Fibroblast of lung (primary cell): ENCODE results near the gene INCA1. TPM values are rescaled to one million over a fixed set of nuclear protein-coding genes. Genes with fewer than 3 reads are reported as not detected.

Source experiments
- DNase-seq, 2 donors: peaks; one replicate each; pipeline versions ENCODE4 v3.0.0 to v3.0.0-alpha.2; 2010; ENCODE audit warnings: low read depth in 2 of 2
- H2AFZ ChIP-seq: 2 replicates; pipeline ENCODE4 v1.5.1; 2012; ENCODE audit warnings: low read length, control low read depth, inconsistent platforms
- H3K27ac ChIP-seq: 2 replicates; pipeline ENCODE4 v1.5.1; 2011; ENCODE audit warnings: low read length, control low read depth; ENCODE audit not compliant: insufficient read depth
- H3K27me3 ChIP-seq: 2 replicates; pipeline ENCODE4 v1.5.1; 2011; ENCODE audit warnings: mild to moderate bottlenecking, low read length; ENCODE audit not compliant: control insufficient read depth, insufficient read depth
- H3K36me3 ChIP-seq: 2 replicates; pipeline ENCODE4 v1.5.1; 2011; ENCODE audit warnings: low read length; ENCODE audit not compliant: control insufficient read depth, insufficient read depth
- H3K4me1 ChIP-seq: 2 replicates; pipeline ENCODE4 v1.5.1; 2011; ENCODE audit warnings: low read length; ENCODE audit not compliant: control insufficient read depth, insufficient read depth; ENCODE audit errors: extremely low read depth
- H3K4me2 ChIP-seq: 2 replicates; pipeline ENCODE4 v1.5.1; 2011; ENCODE audit warnings: low read length, control low read depth; ENCODE audit not compliant: insufficient read depth; ENCODE audit errors: extremely low read depth
- H3K4me3 ChIP-seq, 4 experiments: fragments of 200-600 bp in 1 of 4; sonication (generic) in 1 of 4; replicated peaks in 1 of 4; 2 replicates each; pipeline ENCODE4 v1.5.1; 2011 to 2016; ENCODE audit warnings: low read length in 4 of 4, low read depth in 3 of 4, mild to moderate bottlenecking in 3 of 4, control low read depth in 2 of 4, inconsistent platforms in 1 of 4, mixed read lengths in 1 of 4; ENCODE audit not compliant: insufficient read depth in 1 of 4; ENCODE audit errors: control extremely low read depth in 1 of 4
- H3K79me2 ChIP-seq: 2 replicates; pipeline ENCODE4 v1.5.1; 2012; ENCODE audit warnings: mild to moderate bottlenecking, low read length, inconsistent platforms; ENCODE audit not compliant: control insufficient read depth, insufficient read depth
- H3K9ac ChIP-seq: 2 replicates; pipeline ENCODE4 v1.5.1; 2011; ENCODE audit warnings: mild to moderate bottlenecking, low read length, control low read depth; ENCODE audit not compliant: insufficient read depth
- H3K9me3 ChIP-seq: 2 replicates; pipeline ENCODE4 v1.5.1; 2012; ENCODE audit warnings: low read depth, low read length; ENCODE audit not compliant: control insufficient read depth, insufficient read depth
- H4K20me1 ChIP-seq: 2 replicates; pipeline ENCODE4 v1.5.1; 2011; ENCODE audit warnings: low read length; ENCODE audit not compliant: control insufficient read depth, insufficient read depth; ENCODE audit errors: extremely low read depth
- CTCF ChIP-seq, 2 donors: IDR thresholded peaks in 1 of 2; conservative IDR thresholded peaks in 1 of 2; 1 replicate in 1 of 2; 2 replicates in 1 of 2; pipeline ENCODE4 v1.5.1; 2011 to 2012; ENCODE audit warnings: low read length in 2 of 2, control low read depth in 1 of 2, inconsistent platforms in 1 of 2, low read depth in 1 of 2, mild to moderate bottlenecking in 1 of 2
- EZH2 ChIP-seq: IDR thresholded peaks from 2 replicates; pipeline ENCODE4 v1.5.1; 2012; ENCODE audit warnings: low read length, control low read depth, mild to moderate bottlenecking; ENCODE audit errors: missing control alignments
- polyA plus RNA-seq, 2 donors: library from polyadenylated mRNA; depleted of rRNA in 1 of 2; stranded (reverse) in 1 of 2; unstranded in 1 of 2; fragments of >200 nt; gene quantifications; 2 replicates each; pipeline ENCODE4 v1.2.1, GENCODE V29; 2011 to 2012; ENCODE audit warnings: missing spikeins in 1 of 2
- total RNA-seq: library from RNA; depleted of rRNA; stranded (reverse); fragments of >200 nt; gene quantifications from 2 replicates; pipeline ENCODE4 v1.2.1, GENCODE V29; 2014

Gene INCA1
- total and polyA plus RNA-seq, 2 donors (not counting 1 experiment from before 2014, with no cell fraction given): 0.28 to 0.33 TPM

- peak overlapping the region; percentile 19 for H2AFZ ChIP-seq
- H3K27me3 ChIP-seq: no peaks in the 10 kb centered on the region
- no peak for DNase-seq
- peak overlapping the region; percentile 66 for H3K4me2 ChIP-seq
- no peaks in the 10 kb centered on the region for H3K9me3 ChIP-seq
- H4K20me1 ChIP-seq: peaks cover 2% of the 10 kb centered on the region
- H3K4me3 ChIP-seq: peak overlapping the region; percentile 9 to 52 (median 30)
- H3K27ac ChIP-seq: peak overlapping the region; percentile 80
- H3K4me1 ChIP-seq: peaks cover 18% of the 10 kb centered on the region
- no peak for TF ChIP-seq CTCF (conservative IDR thresholded peaks at IDR 0.05 in 1 of 2, IDR thresholded peaks at IDR 0.05 in 1 of 2; ENCODE audit: low read depth in 1 of 2, low read length in 2 of 2)
- no peak for TF ChIP-seq EZH2
- H3K9ac ChIP-seq: peak overlapping the region; percentile 58
- peaks cover 8% of the 10 kb centered on the region for H3K36me3 ChIP-seq
- H3K79me2 ChIP-seq: peaks cover 31% of the 10 kb centered on the region
Observed at GRCh38 chr17:4950075-4950745, 47.1 kb downstream of the INCA1 start.

GRCh38 chr17:4949321-4950074 is 47.8 kb downstream of the INCA1 start:
- Histone ChIP-seq H3K9ac (peak overlapping the region; percentile 55), H3K9me3 (no peaks in the 10 kb centered on the region), H3K36me3 (peaks cover 11% of the 10 kb centered on the region), H3K27me3 (no peaks in the 10 kb centered on the region), H3K4me3 (peak overlapping the region; percentile 47 to 97 (median 60)), H3K27ac (peak overlapping the region; percentile 84), H3K79me2 (peaks cover 38% of the 10 kb centered on the region), H3K4me1 (peaks cover 24% of the 10 kb centered on the region), H3K4me2 (peak overlapping the region; percentile 97), H4K20me1 (peaks cover 2% of the 10 kb centered on the region), H2AFZ (no peak overlapping the region)
- no peak for TF ChIP-seq CTCF (conservative IDR thresholded peaks at IDR 0.05 in 1 of 2, IDR thresholded peaks at IDR 0.05 in 1 of 2; ENCODE audit: low read depth in 1 of 2, low read length in 2 of 2)
- TF ChIP-seq EZH2: no peak
- peak; percentile 71 to 76 for DNase-seq

- H3K9ac ChIP-seq: peak overlapping the region; percentile 55
- peaks cover 26% of the 10 kb centered on the region for H3K4me1 ChIP-seq
- no peak for TF ChIP-seq EZH2
- TF ChIP-seq CTCF (conservative IDR thresholded peaks at IDR 0.05 in 1 of 2, IDR thresholded peaks at IDR 0.05 in 1 of 2; ENCODE audit: low read depth in 1 of 2, low read length in 2 of 2): no peak
- peak overlapping the region; percentile 47 to 97 (median 62) for H3K4me3 ChIP-seq
- H2AFZ ChIP-seq: no peak overlapping the region
- H3K9me3 ChIP-seq: no peaks in the 10 kb centered on the region
- peak overlapping the region; percentile 84 for H3K27ac ChIP-seq
- no peaks in the 10 kb centered on the region for H3K27me3 ChIP-seq
- peak; percentile 88 to 89 for DNase-seq
- peaks cover 44% of the 10 kb centered on the region for H3K79me2 ChIP-seq
- peaks cover 2% of the 10 kb centered on the region for H4K20me1 ChIP-seq
- peak overlapping the region; percentile 99 for H3K4me2 ChIP-seq
- H3K36me3 ChIP-seq: peaks cover 14% of the 10 kb centered on the region
Observed at GRCh38 chr17:4948931-4949320, 48.4 kb downstream of the INCA1 start.
